Adrenal gland (tissue), 5 donors: ENCODE measurements around the gene TGIF1.

Experiments
- POLR2A ChIP-seq, 2 donors: fragments of 450-650 bp; IDR thresholded peaks; one replicate each; pipeline ENCODE4 v1.6.1; 2017; ENCODE audit warnings: antibody characterized with exemption in 2 of 2, mild to moderate bottlenecking in 2 of 2, moderate library complexity in 1 of 2
- TF ChIP-seq, protein P1 (sequence below), 6 experiments: fragments of 450-650 bp in 4 of 6; fragments of 200-600 bp in 2 of 6; sonication (generic) in 1 of 6; IDR thresholded peaks; 1 replicate in 5 of 6; 2 replicates in 1 of 6; pipeline versions ENCODE4 v1.5.1 to v1.8.0; 2016 to 2021; ENCODE audit warnings: antibody characterized with exemption in 6 of 6, mild to moderate bottlenecking in 2 of 6, moderate library complexity in 1 of 6
- donor health status: DM: no; HTN: no; CAD: no.

DNA sequence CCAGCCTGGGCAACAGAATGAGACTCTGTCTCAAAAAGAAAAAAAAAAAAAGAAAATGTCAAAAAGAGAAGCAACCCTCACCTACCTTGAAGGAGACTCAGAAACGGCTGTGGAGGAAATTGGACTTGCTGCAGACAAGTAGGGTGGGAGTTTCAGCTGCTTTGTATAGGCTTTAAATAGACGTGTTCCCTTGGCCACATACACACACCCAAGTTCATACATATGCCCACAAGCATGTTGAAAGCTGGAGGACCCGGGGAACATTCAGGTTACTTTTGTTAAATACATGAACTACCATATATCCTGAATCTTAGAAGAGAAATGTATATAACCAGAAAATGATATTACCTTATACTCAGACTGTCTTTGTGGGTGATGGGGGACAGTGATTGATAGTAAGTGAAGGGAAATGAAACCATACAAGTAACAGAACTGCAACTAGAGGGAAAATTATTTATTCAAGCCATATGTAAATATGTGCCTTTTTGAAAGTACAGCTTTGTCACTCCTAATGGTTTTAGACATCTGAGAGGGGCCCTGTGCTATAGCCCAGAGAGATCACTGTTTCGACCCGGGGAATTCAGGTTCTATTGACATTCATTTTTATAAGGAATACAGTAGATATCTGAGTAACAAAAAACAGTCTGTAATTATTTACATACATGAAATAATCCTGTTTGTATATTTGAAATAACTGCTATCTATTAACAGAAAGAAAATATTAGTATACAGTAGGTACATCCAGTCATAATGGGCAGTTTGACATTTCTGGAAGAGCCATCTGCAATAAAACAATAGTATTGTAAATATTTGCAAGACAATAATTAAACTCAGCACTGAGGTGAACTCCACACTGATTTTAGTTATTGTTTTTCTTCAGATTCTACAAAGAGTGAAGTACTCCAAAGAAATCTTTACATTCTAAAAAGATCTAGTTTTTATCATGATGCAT lies 48.0 kb upstream of the TGIF1 start:
- TF ChIP-seq POLR2A (IDR thresholded peaks at IDR 0.05): no peak
- TF ChIP-seq, protein P1, sequence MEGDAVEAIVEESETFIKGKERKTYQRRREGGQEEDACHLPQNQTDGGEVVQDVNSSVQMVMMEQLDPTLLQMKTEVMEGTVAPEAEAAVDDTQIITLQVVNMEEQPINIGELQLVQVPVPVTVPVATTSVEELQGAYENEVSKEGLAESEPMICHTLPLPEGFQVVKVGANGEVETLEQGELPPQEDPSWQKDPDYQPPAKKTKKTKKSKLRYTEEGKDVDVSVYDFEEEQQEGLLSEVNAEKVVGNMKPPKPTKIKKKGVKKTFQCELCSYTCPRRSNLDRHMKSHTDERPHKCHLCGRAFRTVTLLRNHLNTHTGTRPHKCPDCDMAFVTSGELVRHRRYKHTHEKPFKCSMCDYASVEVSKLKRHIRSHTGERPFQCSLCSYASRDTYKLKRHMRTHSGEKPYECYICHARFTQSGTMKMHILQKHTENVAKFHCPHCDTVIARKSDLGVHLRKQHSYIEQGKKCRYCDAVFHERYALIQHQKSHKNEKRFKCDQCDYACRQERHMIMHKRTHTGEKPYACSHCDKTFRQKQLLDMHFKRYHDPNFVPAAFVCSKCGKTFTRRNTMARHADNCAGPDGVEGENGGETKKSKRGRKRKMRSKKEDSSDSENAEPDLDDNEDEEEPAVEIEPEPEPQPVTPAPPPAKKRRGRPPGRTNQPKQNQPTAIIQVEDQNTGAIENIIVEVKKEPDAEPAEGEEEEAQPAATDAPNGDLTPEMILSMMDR (IDR thresholded peaks at IDR 0.05): no peak
